Measurements from ENCODE around the gene CCNE1. TPM values are rescaled to one million over a fixed set of nuclear protein-coding genes. Genes with fewer than 3 reads are reported as not detected.

CCNE1 gene
- total and polyA plus RNA-seq, 10 of the 15 experiments (the other 5 are each of a cell fraction or from before 2014, with no cell fraction given) = 6.3 to 44.2 (median 35.8) TPM

- TF ChIP-seq ZNF687 (IDR thresholded peaks at IDR 0.05) (no peak), SREBF1 (IDR thresholded peaks at IDR 0.05; ENCODE audit: low read length) (no peak)
Observed at GRCh38 chr19:29782260-29782580, 29.6 kb upstream of the CCNE1 start (continued).

GRCh38 chr19:29783627-29784190, 28.1 kb upstream of the CCNE1 start:
- BruUV-seq (replicated peaks) = no TSS peak
- H4K20me1 ChIP-seq (ENCODE audit: control insufficient read depth, insufficient read depth) = no peaks in the 10 kb centered on the region
- no peaks in the 10 kb centered on the region for H3K4me1 ChIP-seq (ENCODE audit: control insufficient read depth, insufficient read depth, low read length)
- H2AFZ ChIP-seq (ENCODE audit: control insufficient read depth, low read depth, low read length) = no peak overlapping the region
- intact Hi-C loops (cut with micrococcal nuclease; ENCODE audit: unreplicated experiment) = no loop called here
- no peaks in the 10 kb centered on the region for H3K79me2 ChIP-seq (ENCODE audit: control insufficient read depth, insufficient read depth, low read length)
- no peak overlapping the region for H3K4me2 ChIP-seq (ENCODE audit: control insufficient read depth, insufficient read depth)
- POLR2A ChIA-PET = no interaction called here
- H3K36me3 ChIP-seq (ENCODE audit: control insufficient read depth in 2 of 2, insufficient read depth in 2 of 2, low read length in 1 of 2) = no peaks in the 10 kb centered on the region
- H3K27me3 ChIP-seq (replicated peaks in 1 of 2; ENCODE audit: control insufficient read depth in 2 of 2, insufficient read depth in 2 of 2, low read length in 1 of 2) = no peaks in the 10 kb centered on the region
- no peaks in the 10 kb centered on the region for H3K9me3 ChIP-seq (replicated peaks; ENCODE audit: control insufficient read depth, insufficient read depth, low read length)
- SMC1A ChIA-PET (ENCODE audit: uncharacterized antibody, unreplicated experiment) = no interaction called here
- H3K4me3 ChIP-seq = no peak overlapping the region
- RAD21 ChIA-PET (ENCODE audit: unreplicated experiment) = no interaction called here
- WGBS (ENCODE audit: insufficient coverage, insufficient replicate concordance, low lambda C conversion rate, missing lambda C conversion rate) = 71% methylated on average over 12 of the region's 12 CpGs
- no peak overlapping the region for H3K9ac ChIP-seq (ENCODE audit: control insufficient read depth, insufficient read depth, low read length)
- H3K27ac ChIP-seq (ENCODE audit: control insufficient read depth, insufficient read depth) = no peak overlapping the region
- CTCF ChIA-PET = no interaction called here
- in situ Hi-C loops (cut with MboI) = no loop called here
- DNase-seq (ENCODE audit: low read depth, low spot score) = no peak
- FAIRE-seq = no peak
- ATAC-seq = no peak
- TF ChIP-seq RAD51 (IDR thresholded peaks at IDR 0.05) (no peak), TCF12 (IDR thresholded peaks at IDR 0.05; ENCODE audit: low read depth, low read length) (no peak), CREB1 (IDR thresholded peaks at IDR 0.05; ENCODE audit: low read depth) (no peak), SMAD5 (IDR thresholded peaks at IDR 0.05; ENCODE audit: low read depth) (no peak), NR2C2 (IDR thresholded peaks at IDR 0.05; ENCODE audit: borderline replicate concordance, control insufficient read depth, insufficient read length, low read depth) (no peak), NFIC (IDR thresholded peaks at IDR 0.05; ENCODE audit: low read depth, low read length) (no peak), CHD4 (IDR thresholded peaks at IDR 0.05) (no peak), SIN3A (IDR thresholded peaks at IDR 0.05; ENCODE audit: low read depth, low read length) (no peak), USF2 (IDR thresholded peaks at IDR 0.05; ENCODE audit: borderline replicate concordance, low read depth, low read length) (no peak), HDAC6 (IDR thresholded peaks at IDR 0.05; ENCODE audit: unreplicated experiment) (no peak), YY1 (IDR thresholded peaks at IDR 0.05; ENCODE audit: low read depth, low read length) (no peak), PKNOX1 (IDR thresholded peaks at IDR 0.05) (no peak), KDM1A (IDR thresholded peaks at IDR 0.05; ENCODE audit: borderline replicate concordance) (no peak), MTA2 (IDR thresholded peaks at IDR 0.05; ENCODE audit: low read depth) (no peak)
